Gastrocnemius medialis (tissue), 4 donors: ENCODE measurements around the gene MIPEP.

Source experiments
- POLR2A ChIP-seq, 2 donors: fragments of 450-650 bp; IDR thresholded peaks; one replicate each; pipeline ENCODE4 v1.6.1; 2017; ENCODE audit warnings: antibody characterized with exemption in 2 of 2, mild to moderate bottlenecking in 2 of 2, moderate library complexity in 2 of 2
- TF ChIP-seq, protein P1 (sequence below), 5 experiments: fragments of 450-650 bp in 3 of 5; fragments of 200-600 bp in 2 of 5; sonication (generic) in 2 of 5; IDR thresholded peaks in 4 of 5; conservative IDR thresholded peaks in 1 of 5; 1 replicate in 4 of 5; 2 replicates in 1 of 5; pipeline ENCODE4 v1.5.1; 2016 to 2019; ENCODE audit warnings: antibody characterized with exemption in 5 of 5, mild to moderate bottlenecking in 3 of 5, moderate library complexity in 3 of 5

- TF ChIP-seq, protein P1, sequence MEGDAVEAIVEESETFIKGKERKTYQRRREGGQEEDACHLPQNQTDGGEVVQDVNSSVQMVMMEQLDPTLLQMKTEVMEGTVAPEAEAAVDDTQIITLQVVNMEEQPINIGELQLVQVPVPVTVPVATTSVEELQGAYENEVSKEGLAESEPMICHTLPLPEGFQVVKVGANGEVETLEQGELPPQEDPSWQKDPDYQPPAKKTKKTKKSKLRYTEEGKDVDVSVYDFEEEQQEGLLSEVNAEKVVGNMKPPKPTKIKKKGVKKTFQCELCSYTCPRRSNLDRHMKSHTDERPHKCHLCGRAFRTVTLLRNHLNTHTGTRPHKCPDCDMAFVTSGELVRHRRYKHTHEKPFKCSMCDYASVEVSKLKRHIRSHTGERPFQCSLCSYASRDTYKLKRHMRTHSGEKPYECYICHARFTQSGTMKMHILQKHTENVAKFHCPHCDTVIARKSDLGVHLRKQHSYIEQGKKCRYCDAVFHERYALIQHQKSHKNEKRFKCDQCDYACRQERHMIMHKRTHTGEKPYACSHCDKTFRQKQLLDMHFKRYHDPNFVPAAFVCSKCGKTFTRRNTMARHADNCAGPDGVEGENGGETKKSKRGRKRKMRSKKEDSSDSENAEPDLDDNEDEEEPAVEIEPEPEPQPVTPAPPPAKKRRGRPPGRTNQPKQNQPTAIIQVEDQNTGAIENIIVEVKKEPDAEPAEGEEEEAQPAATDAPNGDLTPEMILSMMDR (IDR thresholded peaks at IDR 0.05 in 4 of 5, conservative IDR thresholded peaks at IDR 0.05 in 1 of 5): no peak
- TF ChIP-seq POLR2A (IDR thresholded peaks at IDR 0.05): no peak
Measured at GRCh38 chr13:23701186-23701585, 188.0 kb downstream of the MIPEP start.
